OCI-LY1 (cell line): ENCODE measurements around the gene TMEM98.

Experiments used
- H2AFZ ChIP-seq: fragments of 200-600 bp; sonication (generic), shearing (Covaris generic); 2 replicates; pipeline ENCODE4 v1.6.0; 2014; ENCODE audit warnings: antibody characterized with exemption, mild to moderate bottlenecking, low read length
- H3F3A ChIP-seq: fragments of 200-600 bp; sonication (generic), shearing (Covaris generic); 2 replicates; pipeline ENCODE4 v1.6.0; 2014; ENCODE audit warnings: mild to moderate bottlenecking, antibody characterized with exemption, low read length, moderate library complexity; ENCODE audit not compliant: insufficient read depth
- H3K27ac ChIP-seq: fragments of 200-600 bp; sonication (generic); 2 replicates; pipeline ENCODE4 v1.5.1; 2014; ENCODE audit warnings: low read length, mixed run types, mild to moderate bottlenecking, low read depth; ENCODE audit not compliant: poor library complexity, severe bottlenecking
- H3K27me3 ChIP-seq: fragments of 200-600 bp; sonication (generic); 2 replicates; pipeline ENCODE4 v1.6.0; 2014; ENCODE audit warnings: antibody characterized with exemption, mild to moderate bottlenecking, low read length, moderate library complexity; ENCODE audit not compliant: insufficient read depth
- H3K36me3 ChIP-seq: fragments of 200-600 bp; sonication (generic); 2 replicates; pipeline ENCODE4 v1.6.1; 2014; ENCODE audit warnings: mild to moderate bottlenecking, antibody characterized with exemption, low read length, moderate library complexity, mixed read lengths; ENCODE audit not compliant: insufficient read depth
- H3K4me1 ChIP-seq: fragments of 200-600 bp; sonication (generic); 2 replicates; pipeline ENCODE4 v1.5.1; 2014; ENCODE audit warnings: mild to moderate bottlenecking, low read length, moderate library complexity; ENCODE audit not compliant: insufficient read depth, severe bottlenecking
- H3K4me2 ChIP-seq: fragments of 200-600 bp; sonication (generic), shearing (Covaris generic); 2 replicates; pipeline ENCODE4 v1.6.1; 2014; ENCODE audit warnings: low read length
- H3K4me3 ChIP-seq: fragments of 200-600 bp; sonication (generic); 2 replicates; pipeline ENCODE4 v1.5.1; 2014; ENCODE audit warnings: low read length, low read depth, mild to moderate bottlenecking, mixed read lengths; ENCODE audit not compliant: poor library complexity, severe bottlenecking
- H3K79me2 ChIP-seq: fragments of 200-600 bp; shearing (Covaris generic); 2 replicates; pipeline ENCODE4 v1.6.1; 2016; ENCODE audit warnings: mixed run types, low read length, mixed read lengths; ENCODE audit not compliant: insufficient read depth
- H3K9ac ChIP-seq: fragments of 200-600 bp; sonication (generic), shearing (Covaris generic); 2 replicates; pipeline ENCODE4 v1.6.1; 2014; ENCODE audit warnings: mild to moderate bottlenecking, low read length, mixed read lengths
- H3K9me2 ChIP-seq: fragments of 200-600 bp; sonication (generic), shearing (Covaris generic); 2 replicates; pipeline ENCODE4 v1.6.1; 2014; ENCODE audit warnings: low read depth, mild to moderate bottlenecking, low read length, mixed read lengths
- H3K9me3 ChIP-seq: fragments of 200-600 bp; shearing (Covaris generic); 2 replicates; pipeline ENCODE4 v1.6.1; 2014; ENCODE audit warnings: low read length, mixed read lengths
- H4K20me1 ChIP-seq: fragments of 200-600 bp; sonication (generic), shearing (Covaris generic); 2 replicates; pipeline ENCODE4 v1.6.0; 2016; ENCODE audit warnings: mild to moderate bottlenecking, low read length; ENCODE audit not compliant: insufficient read depth
- CTCF ChIP-seq: fragments of 200-600 bp; sonication (generic), shearing (Covaris generic); IDR thresholded peaks from 2 replicates; pipeline ENCODE4 v1.5.1; 2017; ENCODE audit warnings: mild to moderate bottlenecking, antibody characterized with exemption, low read length, moderate library complexity, mixed read lengths
- EZH2 ChIP-seq: fragments of 200-600 bp; sonication (generic), shearing (Covaris generic); IDR thresholded peaks from 2 replicates; pipeline ENCODE4 v1.8.0; 2017; ENCODE audit warnings: borderline replicate concordance, mixed run types, mild to moderate bottlenecking, antibody characterized with exemption, low read length, moderate library complexity, mixed read lengths

TMEM98 gene

GRCh38 chr17:32928586-32929535 is 908 bp downstream of the TMEM98 start:
- H3K4me3 ChIP-seq = no peak overlapping the region
- no peak overlapping the region for H3K9ac ChIP-seq
- no peak overlapping the region for H3K27ac ChIP-seq
- H3K9me3 ChIP-seq = no peaks in the 10 kb centered on the region
- no peaks in the 10 kb centered on the region for H3K4me1 ChIP-seq
- H3K36me3 ChIP-seq = no peaks in the 10 kb centered on the region
- H2AFZ ChIP-seq = no peak overlapping the region
- no peak overlapping the region for H3K4me2 ChIP-seq
- H3K79me2 ChIP-seq = no peaks in the 10 kb centered on the region
- no peak for TF ChIP-seq EZH2
- no peaks in the 10 kb centered on the region for H4K20me1 ChIP-seq
- H3K27me3 ChIP-seq = no peaks in the 10 kb centered on the region
- no peaks in the 10 kb centered on the region for H3F3A ChIP-seq
- no peaks in the 10 kb centered on the region for H3K9me2 ChIP-seq

- Histone ChIP-seq H3K4me3 (no peak overlapping the region), H3K4me1 (no peaks in the 10 kb centered on the region), H3K9me2 (no peaks in the 10 kb centered on the region), H4K20me1 (no peaks in the 10 kb centered on the region), H3K79me2 (no peaks in the 10 kb centered on the region), H3K27ac (no peak overlapping the region), H3F3A (no peaks in the 10 kb centered on the region), H3K27me3 (no peaks in the 10 kb centered on the region), H3K4me2 (no peak overlapping the region), H3K9me3 (no peaks in the 10 kb centered on the region), H3K36me3 (no peaks in the 10 kb centered on the region), H3K9ac (no peak overlapping the region), H2AFZ (no peak overlapping the region)
- TF ChIP-seq CTCF = no peak
- no peak for TF ChIP-seq EZH2
These were observed 1.6 kb downstream of the TMEM98 start for GRCh38 chr17:32929588-32929987.

GRCh38 chr17:32930512-32930911 is 2.6 kb downstream of the TMEM98 start:
- no peaks in the 10 kb centered on the region for H3K9me2 ChIP-seq
- no peak overlapping the region for H2AFZ ChIP-seq
- no peaks in the 10 kb centered on the region for H3K4me1 ChIP-seq
- H3K36me3 ChIP-seq = no peaks in the 10 kb centered on the region
- H3K9me3 ChIP-seq = no peaks in the 10 kb centered on the region
- H3K27ac ChIP-seq = no peak overlapping the region
- H3F3A ChIP-seq = no peaks in the 10 kb centered on the region
- no peak overlapping the region for H3K4me3 ChIP-seq
- H4K20me1 ChIP-seq = no peaks in the 10 kb centered on the region
- no peak for TF ChIP-seq EZH2
- no peak for TF ChIP-seq CTCF
- no peaks in the 10 kb centered on the region for H3K27me3 ChIP-seq
- H3K79me2 ChIP-seq = no peaks in the 10 kb centered on the region
- no peak overlapping the region for H3K9ac ChIP-seq
- no peak overlapping the region for H3K4me2 ChIP-seq

GRCh38 chr17:32931686-32932085 is 3.7 kb downstream of the TMEM98 start:
- H3K79me2 ChIP-seq = no peaks in the 10 kb centered on the region
- no peaks in the 10 kb centered on the region for H3K9me3 ChIP-seq
- H3K9ac ChIP-seq = no peak overlapping the region
- no peak overlapping the region for H3K4me3 ChIP-seq
- H2AFZ ChIP-seq = no peak overlapping the region
- H3F3A ChIP-seq = no peaks in the 10 kb centered on the region
- H3K4me2 ChIP-seq = no peak overlapping the region
- no peaks in the 10 kb centered on the region for H3K4me1 ChIP-seq
- no peaks in the 10 kb centered on the region for H3K27me3 ChIP-seq
- H3K27ac ChIP-seq = no peak overlapping the region
- no peaks in the 10 kb centered on the region for H3K9me2 ChIP-seq
- no peak for TF ChIP-seq EZH2
- TF ChIP-seq CTCF = no peak
- no peaks in the 10 kb centered on the region for H4K20me1 ChIP-seq
- no peaks in the 10 kb centered on the region for H3K36me3 ChIP-seq
